Urinary bladder (tissue), 2 donors: ENCODE data around the gene SMAP2. TPM values are rescaled to one million over a fixed set of nuclear protein-coding genes. Genes with fewer than 3 reads are reported as not detected.

Source experiments
- polyA plus RNA-seq: library from polyadenylated mRNA; stranded (reverse); fragments of 200-250 nt; gene quantifications from one replicate; pipeline ENCODE4 v1.2.3, GENCODE V29; 2013
- total RNA-seq: library from RNA; depleted of rRNA; stranded (reverse); fragments of >200 nt; gene quantifications from one replicate; pipeline ENCODE4 v1.2.3, GENCODE V29; 2014
- donor health status: healthy.

The SMAP2 gene
- total and polyA plus RNA-seq, 2 donors = 17.0 to 47.3 TPM

Other genes with a start within 250 kb of the SMAP2 start
- gene RLF, start 212.3 kb upstream of the SMAP2 start, total RNA-seq = 67.7 TPM
- gene RLF, start 212.3 kb upstream of the SMAP2 start, polyA plus RNA-seq = 9.2 TPM
- not detected for gene TMCO2, start 125.8 kb upstream of the SMAP2 start, total RNA-seq
- gene TMCO2, start 125.8 kb upstream of the SMAP2 start, polyA plus RNA-seq = not detected
- 67.8 TPM for gene ZMPSTE24, start 115.5 kb upstream of the SMAP2 start, total RNA-seq
- 32.3 TPM for gene ZMPSTE24, start 115.5 kb upstream of the SMAP2 start, polyA plus RNA-seq
- 8.7 TPM for gene COL9A2, start 56.4 kb upstream of the SMAP2 start, total RNA-seq
- 11.2 TPM for gene COL9A2, start 56.4 kb upstream of the SMAP2 start, polyA plus RNA-seq
- gene ZFP69B, start 76.7 kb downstream of the SMAP2 start, total RNA-seq = 6.6 TPM
- 0.89 TPM for gene ZFP69B, start 76.7 kb downstream of the SMAP2 start, polyA plus RNA-seq
- gene ZFP69, start 103.6 kb downstream of the SMAP2 start, total RNA-seq = 8.6 TPM
- 2.8 TPM for gene ZFP69, start 103.6 kb downstream of the SMAP2 start, polyA plus RNA-seq
- 9.7 TPM for gene EXO5, start 135.0 kb downstream of the SMAP2 start, total RNA-seq
- 6.8 TPM for gene EXO5, start 135.0 kb downstream of the SMAP2 start, polyA plus RNA-seq
- gene ZNF684, start 157.9 kb downstream of the SMAP2 start, total RNA-seq = 9.9 TPM
- 3.2 TPM for gene ZNF684, start 157.9 kb downstream of the SMAP2 start, polyA plus RNA-seq